Memory B cell (primary cell): ENCODE results near the gene GPX4.
A peak's percentile ranks its signal among the peaks of the same experiment; 100 is the strongest.

Experiments used
- ATAC-seq: fragments of 150-1000 bp; cut with Tn5 transposase; 2 replicates; pipeline ENCODE4 v1.10.0; 2021; ENCODE audit warnings: low read depth, mild to moderate bottlenecking, moderate library complexity
- DNase-seq, 2 donors: peaks; one replicate each; pipeline ENCODE4 v3.0.0; 2022; ENCODE audit warnings: low spot score in 2 of 2
- H3K27ac Mint-ChIP-seq: one replicate; pipeline ENCODE4 v1.8.0; 2022; ENCODE audit warnings: mild to moderate bottlenecking, moderate library complexity, mixed read lengths
- H3K27me3 Mint-ChIP-seq: one replicate; pipeline ENCODE4 v1.8.0; 2022; ENCODE audit warnings: mixed read lengths
- H3K36me3 Mint-ChIP-seq: one replicate; pipeline ENCODE4 v1.8.0; 2022; ENCODE audit warnings: mild to moderate bottlenecking, mixed read lengths
- H3K4me1 Mint-ChIP-seq: one replicate; pipeline ENCODE4 v1.8.0; 2022; ENCODE audit warnings: mixed read lengths
- H3K4me3 Mint-ChIP-seq: one replicate; pipeline ENCODE4 v1.8.0; 2022; ENCODE audit warnings: mild to moderate bottlenecking, moderate library complexity, mixed read lengths
- H3K9me3 Mint-ChIP-seq: one replicate; pipeline ENCODE4 v1.8.0; 2022; ENCODE audit warnings: mixed read lengths

Gene GPX4

DNA sequence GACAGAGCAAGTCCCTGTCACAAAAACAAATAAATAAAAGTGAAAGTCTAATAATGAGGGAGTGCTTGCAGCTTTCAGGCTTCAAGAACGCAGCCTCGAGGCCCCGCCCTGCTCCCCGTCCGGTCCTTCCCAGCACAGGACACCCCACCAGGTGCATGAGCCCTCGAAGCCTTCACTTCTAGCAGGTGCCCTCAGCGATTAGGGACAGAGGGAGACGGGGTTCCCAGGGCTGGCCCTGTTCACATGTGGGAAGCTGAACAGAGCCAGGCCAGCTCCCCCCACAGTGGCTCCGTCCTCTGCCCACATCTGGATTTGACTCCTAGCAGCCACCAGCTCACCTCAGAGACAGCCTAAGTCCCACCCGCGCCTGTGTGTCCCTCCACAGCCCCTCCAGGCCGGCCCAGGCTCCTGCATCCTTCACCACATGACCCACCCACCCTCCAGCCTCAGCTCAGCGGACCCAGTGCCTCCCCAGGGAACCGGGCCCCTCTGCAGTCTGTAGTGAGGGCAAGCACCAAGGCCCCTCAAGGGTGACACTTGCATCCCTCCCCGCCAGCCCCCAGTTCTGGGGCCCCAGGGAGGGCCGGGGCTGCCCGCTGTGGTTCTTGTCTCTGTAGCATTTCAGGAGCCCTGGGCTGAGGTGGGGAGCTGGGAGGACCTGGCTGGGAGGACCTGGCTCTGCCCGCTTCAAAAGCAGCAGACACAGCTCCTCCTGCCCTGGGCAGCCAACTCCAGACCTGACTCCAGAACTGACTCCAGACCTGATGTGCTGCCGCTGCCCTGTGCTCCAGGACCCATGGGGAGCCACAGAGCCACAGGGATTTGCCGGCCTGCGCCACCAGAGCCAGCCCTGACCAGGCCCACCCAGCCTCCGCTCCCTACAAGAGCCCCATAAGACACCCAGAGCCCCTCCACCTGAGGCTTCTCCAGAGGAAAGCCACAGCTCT, 27.2 kb downstream of the GPX4 start:
- peak overlapping the region; percentile 77 for H3K27ac Mint-ChIP-seq
- peak in 1 of 2 donors; percentile 50 for DNase-seq
- no peaks in the 10 kb centered on the region for H3K36me3 Mint-ChIP-seq
- peak overlapping the region; percentile 90 for H3K4me3 Mint-ChIP-seq
- peaks cover 18% of the 10 kb centered on the region for H3K4me1 Mint-ChIP-seq
- H3K27me3 Mint-ChIP-seq, result no peaks in the 10 kb centered on the region
- no peaks in the 10 kb centered on the region for H3K9me3 Mint-ChIP-seq
- ATAC-seq, result no peak

DNA sequence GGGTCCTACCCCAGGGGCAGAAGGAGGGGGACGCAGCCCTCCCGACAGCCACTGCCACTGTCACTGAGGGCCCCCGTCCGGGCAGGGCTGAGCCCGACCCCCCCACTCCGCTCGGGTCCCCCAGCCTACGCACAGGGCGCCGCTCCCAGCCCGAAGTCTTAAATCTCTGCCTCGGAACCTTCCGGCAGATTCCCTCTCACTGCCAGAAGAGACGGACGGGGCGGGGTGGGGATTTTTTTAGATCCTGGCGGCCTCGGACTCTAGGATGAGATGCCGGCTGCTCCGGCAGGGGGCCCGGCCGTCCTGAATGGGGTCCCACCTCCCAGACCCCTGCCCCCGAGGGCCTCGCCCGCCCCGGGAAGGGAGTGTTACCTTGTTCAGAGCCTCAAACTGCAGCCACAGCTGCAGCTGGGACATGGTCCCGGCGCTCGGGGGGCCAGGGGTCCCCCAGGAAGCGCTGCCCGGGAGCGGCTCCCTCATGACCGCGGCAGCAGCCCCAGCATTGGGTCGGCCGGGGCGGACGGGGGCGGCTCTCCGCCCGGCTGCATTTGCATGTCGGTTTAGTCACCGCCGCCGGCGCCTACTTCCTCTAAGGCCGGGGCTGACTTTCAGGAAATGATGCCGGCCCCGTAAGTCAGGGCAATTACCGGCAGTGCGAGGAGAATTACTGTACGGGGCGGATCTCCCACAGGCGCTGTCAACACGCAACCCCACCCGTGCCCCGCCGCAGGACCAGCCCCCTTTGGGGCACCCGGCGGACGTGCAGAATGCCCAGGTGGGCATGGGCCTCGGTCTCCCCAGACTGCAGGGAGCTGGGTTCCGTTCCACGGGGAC, 28.1 kb downstream of the GPX4 start:
- Mint-ChIP-seq H3K36me3 (peaks cover 2% of the 10 kb centered on the region), H3K4me3 (peak overlapping the region; percentile 90), H3K27ac (peak overlapping the region; percentile 77), H3K27me3 (no peaks in the 10 kb centered on the region), H3K9me3 (no peaks in the 10 kb centered on the region), H3K4me1 (peaks cover 23% of the 10 kb centered on the region)
- DNase-seq, result peak; percentile 73 to 75
- peak; percentile 66 for ATAC-seq

DNA sequence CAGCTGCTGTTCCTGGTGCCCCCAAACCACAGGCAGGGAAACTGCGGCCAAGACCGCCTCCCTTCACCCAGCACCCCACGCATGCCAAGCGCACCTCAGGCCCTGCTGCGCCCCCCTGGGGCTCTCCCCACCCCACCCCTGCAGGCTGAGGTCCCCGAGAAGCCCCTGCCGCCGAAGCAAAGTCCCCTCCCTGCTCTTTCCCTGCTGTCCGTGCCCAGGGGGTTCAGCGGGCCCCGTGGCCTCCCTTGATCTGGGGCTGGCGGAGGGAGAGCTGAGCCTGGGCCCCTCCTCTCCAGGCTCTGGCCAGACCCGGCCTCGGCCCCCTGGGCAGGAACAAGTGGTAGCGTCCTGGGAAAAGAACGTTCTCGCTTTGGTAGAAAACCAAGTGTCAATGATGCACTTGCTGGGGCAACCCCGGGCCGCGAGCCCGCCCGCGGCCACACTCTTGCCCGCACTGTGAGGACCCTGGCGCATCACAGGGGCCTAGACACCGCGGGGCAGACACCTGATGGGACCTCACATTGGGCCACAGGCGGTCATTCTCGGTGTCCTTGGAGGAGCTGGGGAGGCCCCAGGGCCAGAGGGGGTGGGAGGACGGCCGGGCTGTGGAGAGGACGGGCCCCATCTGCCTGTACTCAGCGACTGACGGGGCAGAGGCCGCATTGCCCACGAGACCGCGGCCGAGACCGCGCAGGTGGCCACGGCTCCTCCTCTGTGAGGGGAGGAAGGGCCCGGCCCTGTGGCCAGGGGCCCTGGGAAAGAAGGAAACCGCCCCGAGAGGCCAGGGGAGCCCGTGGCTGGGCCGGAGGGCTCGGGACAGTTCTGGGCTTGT, 29.0 kb downstream of the GPX4 start:
- Mint-ChIP-seq H3K4me3 (peak overlapping the region; percentile 90), H3K27me3 (no peaks in the 10 kb centered on the region), H3K27ac (peak overlapping the region; percentile 77), H3K9me3 (no peaks in the 10 kb centered on the region), H3K36me3 (peaks cover 2% of the 10 kb centered on the region), H3K4me1 (peaks cover 24% of the 10 kb centered on the region)
- peak; percentile 2 for ATAC-seq
- DNase-seq, result peak in 1 of 2 donors; percentile 62

DNA sequence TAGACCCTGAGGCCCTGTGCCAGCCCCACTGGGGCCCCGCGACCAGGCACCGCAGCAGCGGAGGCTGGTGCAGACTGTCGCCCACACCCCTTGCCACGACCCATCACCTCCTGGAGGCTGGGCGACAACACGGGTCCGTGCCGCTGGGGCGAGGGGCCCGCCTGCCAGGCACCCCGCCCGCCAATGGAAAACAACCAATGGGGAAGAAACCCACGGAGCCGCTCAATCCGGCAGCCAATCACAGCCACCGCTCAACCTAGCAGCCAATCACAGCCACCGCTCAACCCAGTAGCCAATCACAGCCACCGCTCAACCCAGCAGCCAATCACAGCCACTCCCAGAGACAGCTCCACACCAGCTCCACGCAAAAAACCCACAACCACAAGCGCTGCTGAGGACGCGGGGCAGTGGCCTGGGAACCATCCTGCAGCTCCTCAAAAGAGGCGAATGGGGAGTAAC, 29.7 kb downstream of the GPX4 start:
- DNase-seq (peak; percentile 77 to 88), ATAC-seq (peak; percentile 76)
- Mint-ChIP-seq H3K9me3 (no peaks in the 10 kb centered on the region), H3K4me3 (peak overlapping the region; percentile 90), H3K27me3 (no peaks in the 10 kb centered on the region), H3K36me3 (peaks cover 2% of the 10 kb centered on the region), H3K4me1 (peaks cover 24% of the 10 kb centered on the region), H3K27ac (peak overlapping the region; percentile 77)

DNA sequence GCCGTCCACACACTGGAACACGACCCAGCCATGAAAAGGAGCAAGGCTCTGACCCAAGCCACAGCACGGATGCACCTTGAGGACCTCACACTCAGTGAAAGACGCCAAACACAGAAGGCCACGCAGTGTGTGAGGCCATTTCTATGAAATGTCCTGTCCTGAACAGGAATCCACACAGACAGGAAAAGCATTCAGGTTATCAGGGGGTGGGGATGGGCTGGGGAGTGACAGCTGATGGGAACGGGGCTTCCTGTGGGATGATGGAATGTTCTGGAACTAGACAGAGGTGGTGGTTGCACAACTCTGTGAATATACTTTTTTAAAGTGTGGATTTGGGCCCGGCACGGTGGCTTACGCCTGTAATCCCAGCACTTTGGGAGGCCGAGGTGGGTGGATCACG, 30.6 kb downstream of the GPX4 start:
- no peak for ATAC-seq
- Mint-ChIP-seq H3K4me3 (no peak overlapping the region), H3K27ac (no peak overlapping the region), H3K27me3 (no peaks in the 10 kb centered on the region), H3K36me3 (peaks cover 5% of the 10 kb centered on the region), H3K4me1 (peaks cover 24% of the 10 kb centered on the region), H3K9me3 (no peaks in the 10 kb centered on the region)
- no peak for DNase-seq

DNA sequence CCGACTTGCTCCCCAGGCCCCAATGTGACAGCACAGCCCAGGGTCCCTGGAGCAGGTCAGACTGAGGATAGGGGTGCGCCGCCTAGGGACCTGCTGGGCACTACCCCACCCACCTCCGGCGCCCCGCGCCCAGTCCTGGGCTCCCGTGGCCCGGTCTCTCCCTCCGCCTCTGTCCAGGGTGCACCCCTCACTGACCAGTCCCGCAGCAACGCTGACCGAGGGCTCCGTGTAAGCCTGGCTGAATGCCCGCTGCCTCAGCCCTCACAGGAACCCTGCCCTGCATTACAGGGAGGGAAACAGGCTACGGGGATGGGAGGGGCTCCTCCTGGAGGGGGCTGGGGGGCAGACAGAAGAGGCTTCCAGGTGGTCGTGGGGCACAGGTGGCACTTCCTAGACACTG, 31.7 kb downstream of the GPX4 start:
- Mint-ChIP-seq H3K4me1 (peaks cover 20% of the 10 kb centered on the region), H3K27ac (no peak overlapping the region), H3K9me3 (peaks cover 3% of the 10 kb centered on the region), H3K36me3 (peaks cover 12% of the 10 kb centered on the region), H3K27me3 (no peaks in the 10 kb centered on the region), H3K4me3 (no peak overlapping the region)
- DNase-seq (no peak), ATAC-seq (no peak)

DNA sequence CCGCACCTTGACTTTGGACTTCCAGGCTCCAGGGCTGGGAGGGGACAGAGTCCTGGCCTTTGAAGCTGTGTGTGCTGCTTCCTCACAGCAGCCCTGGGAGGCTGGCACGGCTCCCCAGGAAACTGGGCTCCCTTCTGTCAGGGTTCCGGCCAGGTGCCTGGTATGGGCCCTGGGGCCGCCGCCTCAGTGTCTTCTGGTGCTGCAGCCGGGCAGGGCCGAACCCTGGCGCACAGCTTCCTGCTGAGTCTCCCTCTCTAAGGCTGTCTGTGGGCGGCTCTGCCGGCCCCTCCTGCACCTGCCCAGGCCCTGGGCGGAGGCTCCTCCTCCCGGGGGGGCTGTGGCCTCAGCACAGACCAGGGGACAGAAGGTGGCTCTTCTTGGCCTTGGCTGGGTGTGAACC, 32.4 kb downstream of the GPX4 start:
- no peak for DNase-seq
- Mint-ChIP-seq H3K27me3 (no peaks in the 10 kb centered on the region), H3K36me3 (peaks cover 12% of the 10 kb centered on the region), H3K4me3 (no peak overlapping the region), H3K9me3 (peaks cover 3% of the 10 kb centered on the region), H3K27ac (no peak overlapping the region), H3K4me1 (peaks cover 15% of the 10 kb centered on the region)
- no peak for ATAC-seq

DNA sequence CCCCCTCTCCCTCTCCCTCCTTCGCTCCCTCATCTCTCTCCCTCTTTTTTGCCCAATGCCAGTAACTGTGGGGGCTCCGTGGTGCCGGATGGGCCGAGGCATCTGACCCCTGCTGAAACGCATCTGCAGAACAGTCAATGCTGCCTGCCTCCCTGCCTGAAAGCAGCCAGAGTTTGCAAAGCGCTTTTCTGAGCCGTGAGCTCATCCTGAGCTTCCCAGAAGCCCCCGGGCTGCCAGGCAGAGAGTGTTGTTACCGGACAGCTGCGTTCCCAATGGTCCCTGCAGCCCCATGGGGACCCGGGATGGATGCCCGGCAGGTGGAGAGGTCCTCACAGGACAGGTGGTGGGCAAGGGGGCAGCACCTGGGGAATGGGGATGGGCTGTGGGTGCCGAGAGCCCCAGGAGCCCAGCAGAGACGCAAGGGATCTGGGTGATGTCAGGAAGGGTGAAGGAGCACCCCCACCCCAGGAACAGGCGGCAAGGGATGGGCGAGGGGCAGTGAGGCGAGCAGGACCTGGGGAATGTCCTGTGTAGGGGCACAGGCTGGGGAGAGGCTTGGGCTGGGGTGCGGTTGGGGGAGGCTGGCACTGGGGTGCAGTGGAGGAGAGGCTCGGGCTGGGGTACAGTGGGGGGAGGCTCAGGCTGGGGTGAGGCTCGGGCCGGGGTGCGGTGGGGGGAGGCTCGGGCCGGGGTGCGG, 33.0 kb downstream of the GPX4 start:
- H3K9me3 Mint-ChIP-seq, result peaks cover 3% of the 10 kb centered on the region
- DNase-seq (no peak), ATAC-seq (no peak)
- no peak overlapping the region for H3K4me3 Mint-ChIP-seq
- H3K27ac Mint-ChIP-seq, result no peak overlapping the region
- H3K36me3 Mint-ChIP-seq, result peaks cover 12% of the 10 kb centered on the region
- H3K27me3 Mint-ChIP-seq, result no peaks in the 10 kb centered on the region
- peaks cover 11% of the 10 kb centered on the region for H3K4me1 Mint-ChIP-seq

DNA sequence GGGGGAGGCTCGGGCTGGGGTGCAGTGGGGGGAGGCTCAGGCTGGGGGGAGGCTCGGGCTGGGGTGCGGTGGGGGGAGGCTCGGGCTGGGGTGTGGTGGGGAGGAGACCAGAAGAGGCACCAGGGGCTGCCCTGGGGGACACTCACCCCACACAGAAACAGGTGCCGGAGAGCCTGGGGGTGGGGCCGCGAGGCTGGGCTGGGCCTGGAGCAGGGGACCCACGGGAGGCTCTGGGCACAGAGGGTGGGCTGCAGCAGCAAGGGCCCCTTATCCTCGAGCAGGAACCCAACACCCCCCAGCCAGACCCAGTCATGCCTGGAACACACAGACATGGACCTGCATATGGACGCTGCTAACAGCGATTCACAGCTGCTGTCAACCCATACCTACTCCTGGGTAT, 34.3 kb downstream of the GPX4 start:
- peaks cover 18% of the 10 kb centered on the region for H3K36me3 Mint-ChIP-seq
- DNase-seq (no peak), ATAC-seq (no peak)
- no peaks in the 10 kb centered on the region for H3K27me3 Mint-ChIP-seq
- H3K4me1 Mint-ChIP-seq, result peaks cover 15% of the 10 kb centered on the region
- H3K27ac Mint-ChIP-seq, result no peak overlapping the region
- no peak overlapping the region for H3K4me3 Mint-ChIP-seq
- H3K9me3 Mint-ChIP-seq, result peaks cover 7% of the 10 kb centered on the region

DNA sequence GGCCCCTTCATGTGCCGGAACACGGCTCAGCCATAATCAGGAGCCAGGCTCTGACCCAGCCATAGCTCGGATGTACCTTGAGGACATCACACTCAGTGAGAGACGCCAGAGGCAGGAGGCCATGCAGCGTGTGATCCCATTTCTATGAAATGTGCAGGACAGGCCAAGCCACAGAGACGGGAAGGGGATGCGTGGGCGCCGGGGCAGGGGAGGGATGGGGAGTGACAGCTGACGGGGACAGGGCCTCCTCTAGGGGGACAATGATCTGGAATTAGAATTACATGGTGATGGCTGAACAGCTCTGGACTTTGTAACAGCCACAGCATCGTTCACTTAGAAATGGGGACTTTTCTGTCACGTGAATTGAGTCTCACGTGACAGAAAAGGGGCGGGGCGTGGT, 35.3 kb downstream of the GPX4 start:
- no peak overlapping the region for H3K27ac Mint-ChIP-seq

DNA sequence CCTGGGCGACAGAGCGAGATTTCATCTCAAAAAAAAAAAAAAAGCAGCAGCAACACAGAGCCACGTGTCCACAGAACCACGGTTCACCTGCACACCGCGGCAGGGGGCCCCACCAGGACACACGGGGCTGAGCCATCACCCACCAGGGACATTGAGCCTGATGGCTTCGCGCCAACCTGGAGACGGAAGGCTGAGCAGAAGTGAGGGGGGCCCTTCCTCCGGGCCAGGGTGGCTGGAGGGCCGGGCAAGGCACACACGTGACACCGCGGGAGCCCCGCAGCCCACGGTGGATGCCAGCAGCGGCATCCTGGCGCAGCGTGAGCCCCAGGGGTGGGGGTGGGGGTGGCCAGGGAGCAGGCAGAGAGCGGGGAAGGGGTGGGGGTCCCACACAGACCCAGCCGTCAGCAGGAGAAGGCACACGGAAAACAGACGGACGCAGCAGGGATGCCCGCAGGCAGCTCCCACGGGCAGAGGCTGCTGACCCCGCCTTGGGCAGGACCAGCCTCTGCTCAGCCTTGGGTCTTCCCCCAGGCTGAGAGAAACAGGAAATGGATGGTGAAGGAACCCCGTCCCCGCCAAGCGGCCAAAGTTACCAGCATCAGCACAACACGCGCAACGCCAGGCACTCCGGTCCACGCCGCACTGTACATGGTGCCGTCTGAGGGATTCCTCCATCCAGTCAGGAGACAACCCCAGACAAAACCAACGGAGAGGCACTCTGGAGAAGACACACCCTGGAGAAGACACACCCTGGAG, 36.7 kb downstream of the GPX4 start:
- Mint-ChIP-seq H3K27ac (no peak overlapping the region), H3K36me3 (peaks cover 33% of the 10 kb centered on the region), H3K9me3 (peaks cover 7% of the 10 kb centered on the region), H3K27me3 (no peaks in the 10 kb centered on the region), H3K4me3 (no peak overlapping the region), H3K4me1 (peaks cover 18% of the 10 kb centered on the region)
- DNase-seq, result no peak
- ATAC-seq, result no peak

More for the DNA sequence above, 35.3 kb downstream of the GPX4 start:
- no peaks in the 10 kb centered on the region for H3K27me3 Mint-ChIP-seq
- peaks cover 11% of the 10 kb centered on the region for H3K4me1 Mint-ChIP-seq
- H3K36me3 Mint-ChIP-seq, result peaks cover 23% of the 10 kb centered on the region
- peaks cover 7% of the 10 kb centered on the region for H3K9me3 Mint-ChIP-seq
- no peak for ATAC-seq
- no peak overlapping the region for H3K4me3 Mint-ChIP-seq
- DNase-seq, result no peak

DNA sequence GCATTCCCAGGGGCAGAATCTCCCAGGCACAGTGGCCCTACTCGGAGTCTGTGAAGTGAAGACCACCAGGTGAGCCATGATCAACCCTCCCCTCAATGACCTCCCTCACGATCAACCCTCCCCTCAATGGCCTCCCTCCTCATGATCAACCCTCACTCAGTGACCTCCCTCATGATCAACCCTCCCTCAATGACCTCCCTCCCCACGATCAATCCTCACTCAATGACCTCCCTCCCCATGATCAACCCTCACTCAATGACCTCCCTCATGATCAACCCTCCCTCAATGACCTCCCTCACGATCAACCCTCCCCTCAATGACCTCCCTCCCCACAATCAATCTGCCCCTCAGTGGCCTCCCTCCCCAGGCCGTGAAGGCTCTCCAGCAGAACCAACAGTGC, 38.1 kb downstream of the GPX4 start:
- Mint-ChIP-seq H3K27me3 (no peaks in the 10 kb centered on the region), H3K9me3 (peaks cover 7% of the 10 kb centered on the region), H3K4me1 (peaks cover 12% of the 10 kb centered on the region), H3K27ac (no peak overlapping the region), H3K36me3 (peaks cover 32% of the 10 kb centered on the region), H3K4me3 (no peak overlapping the region)
- DNase-seq, result no peak
- no peak for ATAC-seq
